Measurements from ENCODE around the gene ARHGAP24.

- TF ChIP-seq CTCF (conservative IDR thresholded peaks at IDR 0.05): no peak
- no peak for TF ChIP-seq ZFX (IDR thresholded peaks at IDR 0.05)
These were observed 73.2 kb downstream of the ARHGAP24 start for GRCh38 chr4:85548116-85548515.
